ENCODE measurements around the gene PTPRM.

Gene PTPRM

DNA sequence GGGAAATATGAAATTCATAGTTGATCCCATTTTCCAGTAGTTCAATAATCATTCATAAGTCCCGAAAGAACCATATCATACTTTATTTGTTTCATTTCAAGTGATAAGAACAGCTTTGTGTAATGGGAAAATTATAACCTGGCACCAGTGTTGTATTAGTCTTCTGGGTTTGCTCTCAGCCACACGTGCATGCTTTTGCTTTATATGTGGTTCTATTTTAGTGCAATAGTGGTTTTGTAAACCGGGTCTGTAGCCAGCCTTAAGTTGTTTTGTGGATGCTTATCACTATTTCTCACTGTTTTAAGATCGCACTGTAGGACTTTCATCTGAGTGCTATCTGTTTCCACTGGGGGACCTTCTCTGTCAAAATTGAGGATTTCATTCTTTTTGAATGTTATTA is 203.8 kb downstream of the PTPRM start:
- no peak for DNase-seq

DNA sequence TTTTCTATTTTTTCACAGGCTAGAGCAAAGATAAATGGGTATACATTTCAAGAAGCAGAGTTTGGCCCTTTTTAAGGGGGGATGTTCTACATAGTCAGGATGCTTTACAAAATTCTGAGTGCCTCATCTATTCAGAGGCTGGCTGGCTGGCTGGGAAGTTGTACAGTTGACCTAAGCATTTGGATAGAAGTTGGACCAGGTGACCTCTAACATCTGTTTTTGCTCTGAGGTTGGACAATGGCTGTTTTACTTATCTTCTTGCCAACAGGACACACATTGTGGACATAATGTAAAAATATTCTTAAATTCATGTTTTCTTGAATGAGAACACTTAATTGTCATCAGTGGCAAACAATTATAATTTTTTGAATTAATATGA is 205.4 kb downstream of the PTPRM start:
- DNase-seq = no peak

DNA sequence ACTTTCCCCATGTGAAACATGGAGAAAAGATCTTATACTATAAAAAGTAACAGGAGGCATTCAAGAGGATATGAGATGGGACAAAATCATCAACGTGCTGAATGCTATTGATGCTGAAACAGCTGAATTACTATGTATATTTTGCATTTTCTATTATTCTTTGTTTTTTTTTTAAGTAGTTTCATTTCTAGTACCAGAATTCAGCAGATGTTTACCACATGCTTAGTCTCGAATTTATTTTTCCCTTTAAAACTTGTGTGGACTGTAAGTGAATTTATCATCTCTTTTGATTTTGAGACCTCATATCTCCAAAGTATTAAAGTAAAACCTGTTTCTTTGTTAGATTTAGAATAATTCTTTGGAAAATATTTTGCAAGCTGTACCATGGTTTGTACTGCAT is 205.8 kb downstream of the PTPRM start:
- no peak for DNase-seq

DNA sequence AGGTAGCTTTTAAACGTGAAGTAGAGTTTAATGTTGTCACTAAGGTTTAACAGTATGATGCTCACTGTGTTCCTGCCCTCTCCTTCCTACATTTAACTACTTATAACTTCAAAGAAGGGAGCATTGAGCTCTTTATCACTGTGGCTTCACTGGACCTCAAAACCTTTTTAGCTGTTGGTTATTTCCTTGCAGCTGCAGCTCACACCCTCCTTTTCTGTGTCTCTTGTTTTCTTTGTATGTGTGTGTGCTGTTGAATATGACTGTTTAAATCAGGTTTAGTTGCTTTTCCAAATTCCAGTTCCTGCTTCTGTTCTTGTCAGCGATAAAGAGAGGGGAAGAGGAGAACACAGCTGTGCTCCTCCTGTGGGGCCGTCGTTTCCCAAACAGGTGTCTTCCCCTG is 208.0 kb downstream of the PTPRM start:
- no peak for DNase-seq

DNA sequence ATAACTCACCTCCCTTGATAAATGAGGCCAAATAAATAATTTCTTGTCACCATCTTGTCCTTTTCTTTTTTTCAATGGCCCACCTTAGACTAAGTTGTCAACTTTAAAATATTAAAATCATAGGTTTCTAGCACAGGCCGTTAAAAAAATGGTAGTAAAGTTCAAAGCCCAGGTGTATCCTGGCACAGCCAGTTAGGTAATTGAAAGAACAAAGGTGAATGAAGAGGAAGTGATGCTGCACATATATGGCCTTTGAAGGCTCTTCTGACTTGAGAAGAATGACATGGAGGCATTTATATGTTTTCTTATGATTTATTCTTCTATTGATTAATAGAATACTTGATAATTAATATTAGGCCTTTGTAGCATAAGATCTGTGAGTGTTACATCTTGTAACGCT is 208.7 kb downstream of the PTPRM start:
- DNase-seq = no peak

DNA sequence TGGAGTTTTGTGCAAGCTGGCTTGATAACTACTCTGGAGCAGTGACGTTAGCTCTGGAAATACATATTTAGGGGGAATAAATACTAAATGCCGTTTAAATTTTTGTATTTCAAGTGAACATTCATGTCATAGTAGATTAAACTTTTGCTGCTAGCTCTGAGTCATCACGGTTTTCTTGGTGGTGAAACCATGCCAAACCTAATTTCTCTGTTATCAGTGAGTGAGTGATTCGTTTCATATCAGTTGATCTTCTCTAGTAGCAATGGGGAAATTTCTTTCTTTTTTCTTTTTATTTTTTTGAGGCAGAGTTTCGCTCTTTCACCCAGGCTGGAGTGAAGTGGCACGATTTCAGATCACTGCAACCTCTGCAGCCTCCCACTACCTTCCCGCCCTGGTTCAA is 211.1 kb downstream of the PTPRM start:
- no peak for DNase-seq

DNA sequence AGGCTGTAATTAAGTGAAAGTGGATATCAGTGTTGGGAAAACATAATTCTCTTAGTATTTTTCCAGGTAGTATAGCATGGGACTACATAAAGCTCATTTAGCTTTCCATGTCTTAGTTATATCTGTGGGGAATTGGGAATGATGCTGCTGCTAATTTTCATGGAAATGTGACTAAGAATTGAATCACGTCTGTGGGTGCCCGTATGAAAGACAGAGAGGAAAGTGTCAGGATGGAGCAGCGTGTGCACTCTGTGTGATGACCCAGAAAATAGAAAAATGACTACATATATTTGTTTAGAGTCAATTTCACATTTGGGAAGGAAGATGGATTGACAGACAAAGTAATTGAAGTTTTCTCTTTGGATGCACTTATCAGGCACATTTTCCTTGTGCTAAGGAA is 212.1 kb downstream of the PTPRM start:
- DNase-seq = no peak

DNA sequence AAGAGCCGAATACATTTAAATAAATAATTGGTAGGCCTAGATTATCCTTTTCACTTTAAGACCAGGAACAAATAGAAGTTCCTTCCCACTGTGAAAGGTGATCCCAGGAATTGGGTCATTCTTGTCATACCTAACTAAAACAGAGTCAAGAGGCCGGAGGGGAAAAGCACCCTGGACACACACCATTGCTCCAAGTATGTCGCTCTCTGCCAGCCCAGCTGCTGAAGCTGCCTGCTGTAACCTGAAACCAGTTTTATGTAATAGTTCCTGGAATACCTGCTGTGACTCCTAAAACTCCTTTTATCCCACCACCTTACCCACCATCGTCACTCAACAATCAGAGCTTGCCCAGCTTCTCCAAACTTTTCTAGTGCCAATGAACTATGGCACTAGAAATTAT is 217.1 kb downstream of the PTPRM start:
- DNase-seq = no peak

DNA sequence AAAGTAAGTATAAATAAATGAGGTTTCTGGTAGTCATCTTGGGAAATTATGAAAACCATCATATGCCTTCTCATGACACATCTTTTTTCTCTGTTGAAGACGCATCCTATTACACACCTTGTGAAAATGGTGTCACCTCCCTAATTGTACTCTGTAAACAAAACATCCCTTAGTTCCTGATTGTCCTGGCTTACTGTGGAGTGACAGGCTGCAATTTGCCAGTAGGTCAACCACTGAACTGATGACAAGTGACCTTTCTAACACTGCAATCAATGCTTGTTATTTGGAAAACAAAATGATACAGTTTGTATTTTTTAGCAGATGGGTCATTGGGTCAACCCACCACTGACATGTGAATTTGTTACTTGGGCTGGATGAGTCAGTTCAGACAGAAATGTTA is 219.5 kb downstream of the PTPRM start:
- DNase-seq = no peak

DNA sequence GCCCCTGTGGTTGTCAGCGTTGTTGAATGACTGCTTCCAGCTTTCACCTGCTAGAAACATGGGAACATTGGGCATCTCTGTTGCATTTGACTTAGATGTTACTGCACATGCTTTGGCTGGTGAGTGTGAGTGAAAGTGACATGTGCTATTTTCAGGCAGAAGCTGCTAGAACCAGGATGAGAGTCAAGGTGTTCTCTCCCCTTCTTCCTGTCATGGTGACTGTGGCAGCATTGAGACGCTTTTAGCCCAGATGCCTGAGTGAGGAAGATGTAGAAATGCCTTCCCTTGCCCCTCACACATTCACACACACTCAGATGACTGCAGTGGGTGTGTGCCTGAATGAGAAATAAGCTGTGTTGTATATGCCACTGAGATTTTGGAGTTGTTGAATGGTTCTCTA is 220.2 kb downstream of the PTPRM start:
- DNase-seq = no peak

DNA sequence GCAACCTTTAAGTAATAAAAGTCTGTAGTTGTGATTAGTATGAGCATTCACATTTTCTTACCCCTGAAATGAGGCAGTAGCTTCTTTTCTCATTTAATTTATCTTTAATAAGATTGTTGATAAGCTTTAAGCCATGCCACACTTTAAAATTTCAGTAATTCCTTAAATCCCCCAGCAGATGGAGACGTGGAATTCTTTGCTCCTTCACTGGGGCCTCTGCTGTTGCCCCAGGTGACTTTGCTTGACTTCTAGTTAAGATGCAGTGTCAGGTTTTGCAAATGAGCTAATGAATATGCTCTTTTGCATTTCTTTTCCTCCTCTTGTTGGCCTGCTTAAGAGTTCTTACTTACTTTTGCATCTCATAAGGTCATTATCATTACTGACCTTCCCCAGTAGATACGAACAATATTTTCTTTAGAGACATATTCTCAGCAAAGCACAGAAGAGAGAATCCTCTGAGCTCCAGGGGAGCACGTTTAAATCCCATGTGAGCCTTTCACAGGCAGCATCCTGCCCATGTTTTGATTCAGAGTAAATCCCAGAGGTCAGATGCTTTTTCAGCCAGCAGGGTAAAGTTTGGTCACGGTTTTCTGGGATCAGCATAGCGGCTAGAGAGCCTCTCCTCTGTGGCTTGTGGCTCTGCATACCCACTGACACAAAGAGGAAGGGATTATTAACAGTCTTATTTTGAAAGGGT is 222.9 kb downstream of the PTPRM start:
- DNase-seq = no peak

DNA sequence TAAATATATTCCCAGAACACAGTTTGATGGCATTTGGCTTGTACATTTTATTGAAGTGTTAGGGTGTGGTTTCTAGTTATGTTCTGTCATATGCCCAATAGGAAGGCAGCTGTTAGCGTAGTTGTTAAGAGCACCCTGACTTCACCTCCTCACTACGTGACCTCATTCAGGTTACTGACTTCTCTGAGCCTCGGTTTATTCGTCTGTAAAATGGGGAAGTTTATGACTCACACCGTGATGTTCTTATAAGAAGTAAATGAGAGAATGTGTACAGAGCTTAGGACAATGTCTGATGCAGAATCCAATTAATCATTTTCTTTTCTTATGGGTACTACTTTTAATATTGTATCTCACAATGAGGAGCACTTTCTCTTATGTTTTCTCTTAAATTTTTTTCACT is 226.0 kb downstream of the PTPRM start:
- DNase-seq = no peak

DNA sequence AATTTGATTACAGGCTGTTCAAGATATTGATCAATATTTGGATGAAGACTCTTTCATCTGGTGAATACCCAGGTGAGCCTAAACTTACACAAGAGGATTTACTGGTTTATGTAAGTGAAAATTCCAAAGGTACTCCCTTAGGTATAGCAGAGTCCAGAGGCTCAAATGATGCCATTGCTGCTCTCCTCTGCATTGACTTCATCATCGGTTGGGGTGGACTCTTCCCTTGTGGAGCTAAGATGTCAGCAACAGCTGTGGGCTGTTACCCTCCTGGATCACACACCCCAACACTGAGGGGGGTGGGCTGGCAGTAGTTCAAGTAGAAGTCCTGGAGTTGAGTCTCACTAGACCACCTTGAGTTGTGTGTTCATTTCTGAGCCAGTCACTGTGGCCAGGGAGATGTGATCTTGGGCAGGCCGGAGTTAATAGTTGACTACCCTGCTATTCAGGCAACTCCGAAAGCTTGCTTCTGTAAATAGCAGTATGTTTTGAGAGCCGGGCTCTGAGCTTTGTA is 236.9 kb downstream of the PTPRM start:
- DNase-seq = no peak

DNA sequence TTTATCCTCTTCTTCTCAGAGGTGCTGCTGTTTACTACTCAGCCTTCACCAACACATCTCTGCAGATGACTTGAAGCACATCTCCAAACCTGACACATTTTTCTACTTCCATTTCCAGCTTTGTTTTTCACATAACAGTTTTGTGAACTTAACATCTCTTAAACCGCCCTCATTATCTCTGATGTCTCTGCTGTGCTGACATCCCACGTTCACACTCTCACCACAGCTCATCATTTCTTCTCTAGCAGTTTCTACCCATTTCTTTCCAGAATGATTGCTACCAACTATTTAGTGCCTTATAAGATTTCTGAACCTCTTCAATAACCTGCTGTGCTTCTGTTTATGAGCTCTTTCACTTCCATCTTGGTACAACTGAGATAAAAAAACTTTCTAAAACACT is 238.0 kb downstream of the PTPRM start:
- no peak for DNase-seq

DNA sequence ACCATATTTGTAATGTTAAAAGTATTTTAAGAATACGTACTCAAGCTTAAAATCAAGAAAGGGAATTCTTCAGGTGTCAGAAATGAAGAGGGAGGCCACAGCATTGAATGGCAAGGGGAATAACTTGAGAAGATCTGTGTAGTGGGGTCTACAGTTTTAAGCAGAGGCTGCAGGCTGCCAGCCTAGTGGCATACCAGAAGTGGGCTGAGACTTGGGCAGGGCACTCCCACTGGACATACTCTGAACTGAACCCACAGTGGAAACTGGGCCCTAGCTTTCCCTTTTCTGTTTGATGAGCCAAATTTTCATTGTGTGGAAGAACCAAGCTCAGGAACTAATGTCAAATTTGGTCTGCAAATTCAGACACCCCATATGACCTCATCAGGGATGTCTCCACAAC is 238.8 kb downstream of the PTPRM start:
- no peak for DNase-seq

DNA sequence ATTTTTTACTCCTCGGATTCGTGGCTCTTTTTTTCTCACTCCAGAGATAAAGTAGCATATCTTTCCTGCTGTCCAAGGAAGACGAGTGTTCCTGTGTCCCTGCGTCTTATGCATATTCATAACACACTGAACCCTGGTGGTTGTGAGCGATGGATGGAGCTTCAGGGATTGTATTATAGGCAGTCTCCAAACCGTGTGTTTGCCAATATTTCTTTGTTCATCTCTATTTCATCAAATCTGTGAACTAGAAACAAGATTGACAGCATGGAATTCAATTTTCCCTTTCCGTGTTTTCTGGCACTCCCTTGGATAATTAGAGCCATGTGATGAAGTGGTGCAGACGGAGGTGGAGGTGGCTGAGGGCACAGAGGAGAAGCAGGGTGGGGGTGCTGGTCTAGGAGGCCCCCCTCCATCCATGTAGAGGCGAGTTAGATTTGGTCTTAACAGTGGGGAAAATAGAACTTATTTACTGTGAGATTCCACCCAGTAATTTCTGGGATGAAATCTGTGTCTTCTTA is 240.9 kb downstream of the PTPRM start:
- DNase-seq = no peak

DNA sequence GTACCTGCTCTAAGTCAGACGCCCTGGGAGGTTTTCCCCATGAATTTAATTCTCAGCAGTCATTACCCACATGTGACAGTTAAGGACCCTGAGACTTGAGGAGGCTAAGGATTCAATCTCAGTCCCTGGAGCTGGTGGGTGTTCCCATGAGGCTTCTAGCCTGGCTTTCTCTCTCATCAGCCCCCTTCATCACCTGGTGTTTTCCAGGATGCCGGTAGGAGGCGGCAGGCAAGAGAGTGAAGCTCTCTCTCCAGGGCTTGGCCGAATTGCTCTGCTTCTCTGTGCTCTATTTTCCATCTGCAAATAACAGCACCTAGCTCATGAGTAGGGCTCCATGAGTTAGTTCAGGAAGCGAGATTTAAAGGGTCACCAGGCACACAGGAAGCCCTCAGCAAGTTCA is 241.9 kb downstream of the PTPRM start:
- no peak for DNase-seq

DNA sequence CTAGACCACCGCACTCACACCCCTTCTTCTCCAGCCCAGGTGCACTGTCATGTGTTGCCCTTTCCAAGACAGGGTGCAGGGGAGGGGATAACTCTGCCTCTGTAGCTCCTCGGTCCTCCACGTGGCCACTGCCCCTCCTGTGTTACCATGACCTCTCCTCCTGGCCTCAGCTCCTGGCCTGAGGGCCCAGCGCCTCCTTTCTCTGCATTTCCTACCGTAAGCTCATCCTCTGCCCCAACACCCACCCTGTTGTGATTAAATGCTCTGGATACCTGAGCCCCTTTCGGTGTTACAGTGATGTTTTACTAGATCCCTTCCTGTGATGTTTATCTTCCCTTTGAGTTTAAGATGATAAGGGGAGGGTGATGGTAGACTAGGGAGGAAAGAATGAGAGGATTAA is 242.3 kb downstream of the PTPRM start:
- no peak for DNase-seq

DNA sequence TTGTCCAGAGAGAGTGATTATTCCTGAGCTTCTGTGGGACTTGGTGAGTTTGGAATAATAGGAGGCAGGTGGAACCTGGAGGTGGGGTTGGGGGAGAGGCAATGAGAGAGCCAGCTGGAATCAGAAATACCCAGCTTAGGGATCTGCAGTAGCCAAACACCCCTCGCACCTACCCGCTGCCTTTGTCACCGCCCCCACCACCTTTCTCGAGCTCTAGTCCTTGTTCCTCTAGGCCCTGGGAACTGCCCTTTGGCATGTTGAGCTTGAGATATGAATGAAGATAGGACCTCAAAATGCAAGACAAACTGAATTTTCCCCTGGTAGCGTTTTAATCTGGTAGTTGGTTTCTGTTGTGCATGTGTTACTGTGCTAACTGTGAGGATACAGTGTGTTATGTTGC is 242.9 kb downstream of the PTPRM start:
- no peak for DNase-seq

DNA sequence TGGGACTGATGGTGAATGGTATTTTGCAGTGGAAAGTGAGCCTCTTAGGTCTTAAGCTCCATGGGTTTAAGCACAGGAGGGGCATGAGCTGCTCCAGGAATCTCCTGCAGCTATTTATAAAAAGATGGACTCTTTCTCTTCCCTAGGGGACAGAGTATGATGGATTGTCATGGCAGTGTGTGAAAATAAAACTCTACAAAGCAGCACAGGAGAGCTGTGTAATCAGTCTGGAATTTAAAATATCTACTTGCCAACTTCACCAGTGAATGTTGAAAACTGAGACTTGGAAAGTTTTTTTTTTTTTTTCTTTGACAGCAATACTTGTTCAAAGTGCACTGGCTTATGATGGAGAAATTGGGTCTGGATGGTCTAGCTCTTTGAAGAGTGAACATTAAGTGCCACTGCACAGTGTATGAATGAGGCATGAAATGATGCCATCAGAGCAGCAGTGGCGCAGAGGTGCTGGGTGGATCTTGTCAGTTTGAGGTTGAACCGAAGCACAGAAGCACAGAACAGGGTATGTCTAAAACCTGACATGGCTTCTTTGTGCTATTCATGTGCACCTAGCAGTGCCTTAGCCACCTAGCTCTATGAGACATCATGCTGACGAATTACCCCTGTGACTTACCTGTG is 245.4 kb downstream of the PTPRM start:
- DNase-seq = no peak

DNA sequence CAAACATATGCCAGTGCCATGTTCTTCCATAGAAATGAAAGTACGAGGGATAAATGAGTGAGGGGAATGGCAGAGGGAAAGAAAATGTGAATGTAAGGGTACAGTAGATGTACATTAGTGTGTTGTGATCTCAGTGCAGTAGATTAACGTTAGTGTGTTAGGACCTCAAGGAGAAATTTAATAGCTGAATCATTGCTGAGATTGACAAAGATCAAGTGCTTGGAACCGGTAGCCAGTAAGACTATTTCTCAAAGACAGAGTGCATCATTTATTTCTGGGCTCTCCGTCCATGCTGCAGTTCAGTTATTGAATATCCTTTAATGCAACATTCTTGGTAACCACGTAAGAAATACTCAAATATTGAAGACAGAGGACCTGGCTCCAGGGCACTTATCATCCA is 246.0 kb downstream of the PTPRM start:
- DNase-seq = no peak

DNA sequence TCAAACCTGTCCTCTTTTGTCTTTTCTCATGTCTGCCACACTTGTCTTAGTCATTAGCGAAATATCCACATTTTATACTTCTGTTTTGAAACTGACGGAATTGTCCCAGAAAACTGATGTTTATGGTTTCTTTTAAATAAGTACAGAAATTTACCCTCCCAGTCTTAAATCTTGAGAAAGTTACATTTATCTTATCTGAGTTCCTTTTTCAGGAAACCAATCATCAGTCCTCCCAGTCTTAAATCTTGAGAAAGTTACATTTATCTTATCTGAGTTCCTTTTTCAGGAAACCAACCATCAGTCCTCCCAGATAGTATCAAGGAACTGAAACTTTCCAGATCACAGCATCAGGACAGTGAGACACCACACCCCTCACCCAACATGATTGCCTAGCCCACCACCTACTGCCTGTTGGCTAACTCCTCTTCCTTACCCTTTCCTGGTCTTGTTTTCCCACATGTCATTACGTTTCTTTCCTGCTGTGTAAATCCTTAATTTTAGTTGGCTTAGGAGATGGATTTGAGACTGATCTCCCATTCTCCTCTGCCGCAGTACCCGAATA is 247.7 kb downstream of the PTPRM start:
- DNase-seq = no peak

DNA sequence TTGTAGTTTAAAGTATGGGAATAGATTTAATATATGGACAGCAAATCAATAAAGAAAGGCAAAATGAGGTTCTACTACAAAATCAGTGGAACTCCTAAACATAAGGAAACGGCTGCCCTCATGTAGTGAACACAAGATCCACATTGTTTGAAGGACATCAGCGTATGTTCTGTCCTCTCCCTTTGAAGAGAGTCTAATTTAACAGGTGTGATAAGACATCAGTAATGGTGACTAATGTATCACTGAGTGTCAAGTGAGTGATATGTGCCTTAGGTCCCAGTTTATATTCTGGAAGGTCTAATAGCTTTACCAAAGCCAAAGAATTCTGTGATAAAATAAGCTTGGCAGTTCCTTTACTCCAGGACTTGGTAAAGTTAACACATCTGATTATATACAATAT is 248.7 kb downstream of the PTPRM start:
- no peak for DNase-seq

DNA sequence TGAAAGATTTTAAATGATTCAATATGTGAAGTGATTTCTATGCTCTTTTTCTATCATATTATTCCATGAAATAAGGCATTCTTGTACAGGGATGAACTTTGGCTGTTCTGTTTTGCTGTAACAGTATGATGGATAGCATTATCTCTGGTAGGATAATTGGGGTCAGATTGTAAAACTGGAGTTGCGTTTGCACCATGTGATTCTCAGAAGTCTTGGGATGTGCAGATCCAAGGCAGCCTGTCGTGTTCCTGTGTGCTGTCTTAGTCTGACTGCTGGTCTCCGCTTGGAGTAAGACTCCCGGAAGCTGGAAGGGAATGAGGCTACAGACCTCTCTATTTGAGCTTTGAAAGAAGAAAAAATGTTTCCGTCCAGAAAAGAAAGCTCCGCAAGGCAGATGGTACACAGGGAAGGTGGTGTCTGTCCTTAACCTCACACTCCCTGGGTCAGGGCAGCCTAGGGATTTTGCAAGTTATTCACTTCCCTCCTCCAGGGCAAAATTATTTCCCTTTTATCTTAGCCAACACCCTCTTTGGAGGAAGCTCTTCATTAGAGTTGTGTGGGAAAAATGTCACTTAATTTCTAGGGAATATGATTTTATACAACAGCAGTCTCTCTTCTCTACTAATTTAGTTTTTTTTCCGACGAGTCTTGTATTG is 250.6 kb downstream of the PTPRM start:
- no peak for DNase-seq
